Astrocyte (in vitro differentiated cells and primary cell): ENCODE data around the gene TPX2. TPM values are rescaled to one million over a fixed set of nuclear protein-coding genes. Genes with fewer than 3 reads are reported as not detected.

Experiments used
- DNase-seq: peaks from one replicate; pipeline ENCODE4 v3.0.0-alpha.2; 2010; ENCODE audit warnings: low read depth
- FAIRE-seq: peaks from 2 replicates; lab custom pipeline; 2011; peaks lifted over from hg19 to GRCh38; lab: Jason Lieb, UNC
- H2AFZ ChIP-seq: 2 replicates; pipeline ENCODE4 v1.6.0; 2012; ENCODE audit warnings: low read depth, low read length, inconsistent platforms
- H3K27ac ChIP-seq: 2 replicates; pipeline ENCODE4 v1.5.1; 2011; ENCODE audit warnings: low read depth, low read length, inconsistent platforms
- H3K27me3 ChIP-seq: 2 replicates; pipeline ENCODE4 v1.6.0; 2011; ENCODE audit warnings: low read length, inconsistent platforms; ENCODE audit not compliant: insufficient read depth
- H3K36me3 ChIP-seq: 2 replicates; pipeline ENCODE4 v1.5.1; 2011; ENCODE audit warnings: low read length, inconsistent platforms; ENCODE audit not compliant: insufficient read depth
- H3K4me1 ChIP-seq: 2 replicates; pipeline ENCODE4 v1.5.1; 2011; ENCODE audit warnings: low read length, inconsistent platforms; ENCODE audit not compliant: insufficient read depth
- H3K4me2 ChIP-seq: 2 replicates; pipeline ENCODE4 v1.6.0; 2012; ENCODE audit warnings: low read length, inconsistent platforms
- H3K4me3 ChIP-seq: 2 replicates; pipeline ENCODE4 v1.5.1; 2011; ENCODE audit warnings: low read depth, mild to moderate bottlenecking, low read length, inconsistent platforms; ENCODE audit not compliant: insufficient read depth
- H3K79me2 ChIP-seq: 2 replicates; pipeline ENCODE4 v1.6.0; 2012; ENCODE audit warnings: mild to moderate bottlenecking, low read length, inconsistent platforms; ENCODE audit not compliant: insufficient read depth
- H3K9ac ChIP-seq: 2 replicates; pipeline ENCODE4 v1.6.0; 2012; ENCODE audit warnings: mild to moderate bottlenecking, low read length, inconsistent platforms
- H3K9me3 ChIP-seq: 2 replicates; pipeline ENCODE4 v1.5.1; 2012; ENCODE audit warnings: low read depth, mild to moderate bottlenecking, low read length, inconsistent platforms; ENCODE audit not compliant: insufficient read depth
- H4K20me1 ChIP-seq: 2 replicates; pipeline ENCODE4 v1.6.0; 2012; ENCODE audit warnings: low read length, inconsistent platforms; ENCODE audit not compliant: insufficient read depth
- H3K27ac Mint-ChIP-seq: one replicate; pipeline ENCODE4 v1.8.0; 2021; ENCODE audit warnings: mild to moderate bottlenecking, mixed read lengths; ENCODE audit not compliant: unreplicated experiment
- H3K27me3 Mint-ChIP-seq: one replicate; pipeline ENCODE4 v1.8.0; 2021; ENCODE audit warnings: low read depth, mixed read lengths; ENCODE audit not compliant: unreplicated experiment
- H3K36me3 Mint-ChIP-seq: one replicate; pipeline ENCODE4 v1.8.0; 2021; ENCODE audit warnings: low read depth, mixed read lengths; ENCODE audit not compliant: unreplicated experiment
- H3K4me1 Mint-ChIP-seq: one replicate; pipeline ENCODE4 v1.8.0; 2021; ENCODE audit warnings: low read depth, mixed read lengths; ENCODE audit not compliant: unreplicated experiment
- H3K4me3 Mint-ChIP-seq: one replicate; pipeline ENCODE4 v1.8.0; 2021; ENCODE audit warnings: mild to moderate bottlenecking, moderate library complexity, mixed read lengths; ENCODE audit not compliant: unreplicated experiment
- H3K9me3 Mint-ChIP-seq: one replicate; pipeline ENCODE4 v1.8.0; 2021; ENCODE audit warnings: mild to moderate bottlenecking, mixed read lengths; ENCODE audit not compliant: unreplicated experiment
- CTCF ChIP-seq: IDR thresholded peaks from 2 replicates; pipeline ENCODE4 v1.5.1; 2011; ENCODE audit warnings: low read depth, mild to moderate bottlenecking, inconsistent platforms, low read length, moderate library complexity; ENCODE audit not compliant: insufficient read depth
- EZH2 ChIP-seq: IDR thresholded peaks from 2 replicates; pipeline ENCODE4 v1.6.1; 2012; ENCODE audit warnings: mild to moderate bottlenecking, low read length, inconsistent platforms; ENCODE audit not compliant: insufficient read depth
- total RNA-seq: library from RNA; stranded (reverse); gene quantifications from 2 replicates; pipeline ENCODE4 v1.2.1, GENCODE V29; 2021

The TPX2 gene
- total RNA-seq, 1 donor from 2014 or later, result 41.6 TPM

GRCh38 chr20:31705598-31706597 is 33.2 kb upstream of the TPX2 start:
- Histone ChIP-seq H3K4me1 (peaks cover 16% of the 10 kb centered on the region), H4K20me1 (no peaks in the 10 kb centered on the region), H3K9ac (peak overlapping the region; percentile 67), H2AFZ (no peak overlapping the region), H3K79me2 (peaks cover 91% of the 10 kb centered on the region), H3K9me3 (no peaks in the 10 kb centered on the region), H3K36me3 (peaks cover 35% of the 10 kb centered on the region), H3K4me3 (no peak overlapping the region), H3K27me3 (no peaks in the 10 kb centered on the region), H3K27ac (peak overlapping the region; percentile 85), H3K4me2 (no peak overlapping the region)
- peak overlapping the region; percentile 14 for H3K27ac Mint-ChIP-seq
- H3K9me3 Mint-ChIP-seq, result peaks cover 3% of the 10 kb centered on the region
- peaks cover 36% of the 10 kb centered on the region for H3K36me3 Mint-ChIP-seq
- no peak for FAIRE-seq
- H3K27me3 Mint-ChIP-seq, result no peaks in the 10 kb centered on the region
- H3K4me1 Mint-ChIP-seq, result peaks cover 36% of the 10 kb centered on the region
- DNase-seq, result no peak
- no peak for TF ChIP-seq CTCF
- no peak for TF ChIP-seq EZH2
- H3K4me3 Mint-ChIP-seq, result no peak overlapping the region

GRCh38 chr20:31706607-31707257 is 32.4 kb upstream of the TPX2 start:
- DNase-seq (no peak), FAIRE-seq (no peak)
- Histone ChIP-seq H2AFZ (no peak overlapping the region), H3K27me3 (no peaks in the 10 kb centered on the region), H3K9me3 (no peaks in the 10 kb centered on the region), H3K4me1 (peaks cover 23% of the 10 kb centered on the region), H4K20me1 (no peaks in the 10 kb centered on the region), H3K4me2 (no peak overlapping the region), H3K36me3 (peaks cover 35% of the 10 kb centered on the region), H3K79me2 (peaks cover 92% of the 10 kb centered on the region), H3K9ac (no peak overlapping the region), H3K27ac (no peak overlapping the region), H3K4me3 (no peak overlapping the region)
- H3K9me3 Mint-ChIP-seq, result peaks cover 3% of the 10 kb centered on the region
- H3K4me1 Mint-ChIP-seq, result peaks cover 40% of the 10 kb centered on the region
- no peak overlapping the region for H3K4me3 Mint-ChIP-seq
- no peaks in the 10 kb centered on the region for H3K27me3 Mint-ChIP-seq
- H3K36me3 Mint-ChIP-seq, result peaks cover 34% of the 10 kb centered on the region
- no peak for TF ChIP-seq CTCF
- no peak for TF ChIP-seq EZH2
- H3K27ac Mint-ChIP-seq, result peak overlapping the region; percentile 20
